Fibroblast of pulmonary artery (primary cell): Measurements from ENCODE around the gene AP1B1.

Experiments
- DNase-seq: peaks from one replicate; pipeline ENCODE4 v3.0.0-alpha.2; 2010; ENCODE audit warnings: low read depth
- H3K4me3 ChIP-seq: replicated peaks from 2 replicates; pipeline ENCODE4 v1.5.1; 2011; ENCODE audit warnings: low read depth, mild to moderate bottlenecking, control low read depth, low read length, moderate library complexity
- CTCF ChIP-seq: IDR thresholded peaks from 2 replicates; pipeline ENCODE4 v1.5.1; 2011; ENCODE audit warnings: mild to moderate bottlenecking, control low read depth, low read length, inconsistent platforms; ENCODE audit errors: missing control alignments

The AP1B1 gene

GRCh38 chr22:29310065-29310862 is 78.1 kb downstream of the AP1B1 start:
- no peak for DNase-seq
- H3K4me3 ChIP-seq: no peak overlapping the region
- no peak for TF ChIP-seq CTCF

GRCh38 chr22:29309332-29310064 is 78.9 kb downstream of the AP1B1 start:
- no peak for TF ChIP-seq CTCF
- H3K4me3 ChIP-seq: no peak overlapping the region
- DNase-seq: no peak

- DNase-seq: peak; percentile 81
- peak overlapping the region; percentile 37 for H3K4me3 ChIP-seq
- no peak for TF ChIP-seq CTCF
Measured at GRCh38 chr22:29308791-29309262, 79.5 kb downstream of the AP1B1 start.

- no peak for TF ChIP-seq CTCF
- no peak for DNase-seq
- H3K4me3 ChIP-seq: peak overlapping the region; percentile 75
Measured at GRCh38 chr22:29308148-29308790, 80.1 kb downstream of the AP1B1 start.

- DNase-seq: no peak
- no peak for TF ChIP-seq CTCF
- H3K4me3 ChIP-seq: peak overlapping the region; percentile 75
Measured at GRCh38 chr22:29307596-29308147, 80.7 kb downstream of the AP1B1 start.

GRCh38 chr22:29306835-29307595 is 81.4 kb downstream of the AP1B1 start:
- H3K4me3 ChIP-seq: peak overlapping the region; percentile 75
- peak; percentile 73 for DNase-seq
- TF ChIP-seq CTCF: no peak
